B cell (primary cell): ENCODE data around the gene WIPF1. TPM values are rescaled to one million over a fixed set of nuclear protein-coding genes. Genes with fewer than 3 reads are reported as not detected.

Source experiments
- ATAC-seq: fragments of 200-7000 bp; cut with Tn5 transposase; one replicate; pipeline ENCODE4 v1.10.0; 2021; ENCODE audit warnings: low read depth, mild to moderate bottlenecking, moderate number of reproducible peaks, moderate library complexity
- CTCF ChIA-PET: fragments of 350-600 bp; sonication (Branson Sonifier 250); formaldehyde crosslinking; loops from one replicate; lab custom pipeline; 2021; ENCODE audit warnings: antibody characterized with exemption, inconsistent platforms; lab: Charles Lee
- POLR2A ChIA-PET: fragments of 350-600 bp; sonication (Branson Sonifier 250); formaldehyde crosslinking; loops from one replicate; lab custom pipeline; 2021; ENCODE audit warnings: antibody characterized with exemption; lab: Charles Lee
- DNase-seq: peaks from one replicate; pipeline ENCODE4 v3.0.0; 2013
- H2AFZ ChIP-seq: 2 replicates; pipeline ENCODE4 v1.6.1; 2012; ENCODE audit warnings: mild to moderate bottlenecking, low read depth, low read length; ENCODE audit not compliant: insufficient read depth, poor library complexity, severe bottlenecking
- H3K27ac ChIP-seq, 2 donors: 1 replicate in 1 of 2; 2 replicates in 1 of 2; pipeline ENCODE4 v1.5.1; 2012 to 2013; ENCODE audit warnings: low read length in 2 of 2, mild to moderate bottlenecking in 2 of 2, moderate library complexity in 1 of 2
- H3K27me3 ChIP-seq, 4 experiments: fragments of 200-600 bp in 1 of 4; sonication (generic) in 1 of 4; replicated peaks in 1 of 4; 1 replicate in 2 of 4; 2 replicates in 2 of 4; pipeline versions ENCODE4 v1.6.1 to v1.7.0; 2013 to 2016; ENCODE audit warnings: low read length in 3 of 4, mild to moderate bottlenecking in 2 of 4, mixed read lengths in 1 of 4, moderate library complexity in 1 of 4; ENCODE audit not compliant: insufficient read depth in 4 of 4, control insufficient read depth in 3 of 4; ENCODE audit errors: control extremely low read depth in 1 of 4
- H3K36me3 ChIP-seq, 2 experiments: replicated peaks in 1 of 2; 1 replicate in 1 of 2; 2 replicates in 1 of 2; pipeline versions ENCODE4 v1.6.1 to v1.7.1; 2013; ENCODE audit warnings: low read length in 1 of 2; ENCODE audit not compliant: insufficient read depth in 2 of 2, control insufficient read depth in 1 of 2; ENCODE audit errors: control extremely low read depth in 1 of 2, extremely low read depth in 1 of 2
- H3K4me1 ChIP-seq, 2 donors: fragments of 200-600 bp in 1 of 2; sonication (generic) in 1 of 2; 1 replicate in 1 of 2; 2 replicates in 1 of 2; pipeline versions ENCODE4 v1.5.1 to v1.6.1; 2013 to 2017; ENCODE audit warnings: low read length in 2 of 2; ENCODE audit not compliant: control insufficient read depth in 2 of 2, insufficient read depth in 2 of 2
- H3K4me2 ChIP-seq: replicated peaks from 2 replicates; pipeline ENCODE3; 2012; ENCODE audit warnings: mild to moderate bottlenecking, low read depth, low read length; ENCODE audit not compliant: poor library complexity, severe bottlenecking
- H3K4me3 ChIP-seq, 5 experiments: fragments of 200-600 bp in 1 of 5; sonication (generic) in 1 of 5; 1 replicate in 3 of 5; 2 replicates in 2 of 5; pipeline versions ENCODE4 v1.5.1 to v1.7.0; 2011 to 2016; ENCODE audit warnings: low read length in 4 of 5, mild to moderate bottlenecking in 4 of 5, low read depth in 2 of 5, control low read depth in 1 of 5, moderate library complexity in 1 of 5; ENCODE audit not compliant: insufficient read depth in 1 of 5; ENCODE audit errors: control extremely low read depth in 1 of 5, extremely low read depth in 1 of 5
- H3K79me2 ChIP-seq: fragments of 200-600 bp; sonication (generic); one replicate; pipeline ENCODE4 v1.6.0; 2016; ENCODE audit warnings: low read length; ENCODE audit not compliant: control insufficient read depth, insufficient read depth
- H3K9ac ChIP-seq: fragments of 200-600 bp; sonication (generic); 2 replicates; pipeline ENCODE4 v1.6.1; 2017; ENCODE audit warnings: mild to moderate bottlenecking, low read length, moderate library complexity
- H3K9me3 ChIP-seq, 3 donors: one replicate each; pipeline versions ENCODE4 v1.6.1 to v1.7.1; 2013; ENCODE audit warnings: low read length in 2 of 3; ENCODE audit not compliant: control insufficient read depth in 2 of 3, insufficient read depth in 1 of 3; ENCODE audit errors: control extremely low read depth in 1 of 3
- H4K20me1 ChIP-seq: 2 replicates; pipeline ENCODE4 v1.6.0; 2012; ENCODE audit warnings: mild to moderate bottlenecking, low read length; ENCODE audit not compliant: insufficient read depth, control insufficient read depth, poor library complexity, severe bottlenecking
- H3K27ac Mint-ChIP-seq: one replicate; pipeline ENCODE4 v1.8.0; 2021; ENCODE audit warnings: mixed read lengths
- H3K27me3 Mint-ChIP-seq: one replicate; pipeline ENCODE4 v1.8.0; 2021; ENCODE audit warnings: mixed read lengths
- H3K4me1 Mint-ChIP-seq: one replicate; pipeline ENCODE4 v1.8.0; 2021; ENCODE audit warnings: mixed read lengths
- H3K4me3 Mint-ChIP-seq: one replicate; pipeline ENCODE4 v1.8.0; 2021; ENCODE audit warnings: mixed read lengths
- H3K9me3 Mint-ChIP-seq: one replicate; pipeline ENCODE4 v1.8.0; 2022; ENCODE audit warnings: mixed read lengths; ENCODE audit not compliant: insufficient read depth
- EZH2 ChIP-seq: IDR thresholded peaks from 2 replicates; pipeline ENCODE4 v1.6.1; 2012; ENCODE audit warnings: borderline replicate concordance, low read depth, mild to moderate bottlenecking, moderate library complexity, low read length; ENCODE audit not compliant: insufficient read depth, poor library complexity, severe bottlenecking
- WGBS: methylation state at CpG from one replicate; pipeline ENCODE4 v1.1.5; 2013; ENCODE audit warnings: missing lambda C conversion rate; ENCODE audit not compliant: insufficient coverage; 5-methylcytosine and 5-hydroxymethylcytosine counted together
- intact Hi-C: fragments of 100-400 bp; cut with micrococcal nuclease; formaldehyde crosslinking; loops from one replicate; pipeline ENCODE4 v1.10.0; 2022
- polyA plus RNA-seq: library from polyadenylated mRNA; depleted of rRNA; stranded (reverse); fragments of >200 nt; gene quantifications from 2 replicates; pipeline ENCODE4 v1.2.3, GENCODE V29; 2012
- small RNA-seq: library from RNA; depleted of rRNA; stranded (forward); fragments of <200 nt; gene quantifications from one replicate; pipeline ENCODE3, GENCODE V24; 2012; ENCODE audit warnings: low replicate concordance, low read depth; ENCODE audit not compliant: insufficient read length
- total RNA-seq, 2 donors: library from RNA; stranded (reverse); fragments of 120-200 nt in 1 of 2; gene quantifications; 1 replicate in 1 of 2; 2 replicates in 1 of 2; pipeline versions ENCODE4 v1.2.3 to v1.2.4, GENCODE V29; 2013 to 2022
- TF ChIP-seq, protein P1 (sequence below): fragments of 200-600 bp; IDR thresholded peaks from one replicate; pipeline ENCODE4 v1.8.0; 2022; ENCODE audit warnings: antibody characterized with exemption, mild to moderate bottlenecking

Gene WIPF1
- total and polyA plus RNA-seq, 2 donors (not counting 1 experiment from before 2014, with no cell fraction given), result 137 to 390 TPM

DNA sequence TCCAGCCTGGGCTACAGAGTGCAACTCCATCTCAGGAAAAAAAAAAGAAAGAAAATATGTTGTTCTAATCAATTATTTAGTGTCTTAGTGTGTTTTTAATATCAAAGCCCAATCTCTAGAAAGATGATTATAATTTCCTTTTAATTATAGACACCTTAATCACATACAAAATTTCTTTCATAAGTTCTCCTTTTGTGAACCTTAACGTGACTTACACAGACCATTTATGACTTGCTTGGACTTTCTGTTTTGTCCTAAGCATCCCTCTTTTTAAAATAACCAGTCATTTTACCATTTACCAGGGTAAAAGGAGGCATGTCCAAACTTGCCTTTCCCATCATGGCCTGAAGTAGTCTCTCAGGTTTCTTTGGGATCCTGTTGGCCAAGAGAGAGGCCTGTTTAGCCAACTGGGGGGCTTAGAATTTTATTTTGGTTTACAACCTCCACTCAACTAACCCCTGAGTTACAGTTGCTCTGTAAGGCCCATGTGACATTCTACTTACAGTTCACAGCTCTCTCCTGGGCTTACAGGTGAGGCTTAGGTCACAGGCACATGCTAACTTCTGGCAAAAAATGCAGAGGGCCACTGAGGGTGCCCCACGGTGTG lies 86.9 kb downstream of the WIPF1 start:
- TF ChIP-seq, protein P1, sequence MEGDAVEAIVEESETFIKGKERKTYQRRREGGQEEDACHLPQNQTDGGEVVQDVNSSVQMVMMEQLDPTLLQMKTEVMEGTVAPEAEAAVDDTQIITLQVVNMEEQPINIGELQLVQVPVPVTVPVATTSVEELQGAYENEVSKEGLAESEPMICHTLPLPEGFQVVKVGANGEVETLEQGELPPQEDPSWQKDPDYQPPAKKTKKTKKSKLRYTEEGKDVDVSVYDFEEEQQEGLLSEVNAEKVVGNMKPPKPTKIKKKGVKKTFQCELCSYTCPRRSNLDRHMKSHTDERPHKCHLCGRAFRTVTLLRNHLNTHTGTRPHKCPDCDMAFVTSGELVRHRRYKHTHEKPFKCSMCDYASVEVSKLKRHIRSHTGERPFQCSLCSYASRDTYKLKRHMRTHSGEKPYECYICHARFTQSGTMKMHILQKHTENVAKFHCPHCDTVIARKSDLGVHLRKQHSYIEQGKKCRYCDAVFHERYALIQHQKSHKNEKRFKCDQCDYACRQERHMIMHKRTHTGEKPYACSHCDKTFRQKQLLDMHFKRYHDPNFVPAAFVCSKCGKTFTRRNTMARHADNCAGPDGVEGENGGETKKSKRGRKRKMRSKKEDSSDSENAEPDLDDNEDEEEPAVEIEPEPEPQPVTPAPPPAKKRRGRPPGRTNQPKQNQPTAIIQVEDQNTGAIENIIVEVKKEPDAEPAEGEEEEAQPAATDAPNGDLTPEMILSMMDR, result no peak
- no peak for TF ChIP-seq EZH2
- 0% methylated on average over 1 of the region's 2 CpGs for WGBS
- H3K27me3 ChIP-seq, result no peaks in the 10 kb centered on the region

More for the DNA sequence above, 86.9 kb downstream of the WIPF1 start:
- Mint-ChIP-seq H3K4me3 (no peak overlapping the region), H3K9me3 (peaks cover 9% of the 10 kb centered on the region), H3K27ac (no peak overlapping the region), H3K27me3 (no peaks in the 10 kb centered on the region), H3K4me1 (no peaks in the 10 kb centered on the region)
- peaks cover 1 to 45% (median 19%) of the 10 kb centered on the region in 3 donors for H3K9me3 ChIP-seq
- no peaks in the 10 kb centered on the region for H4K20me1 ChIP-seq
- no peak overlapping the region for H3K4me2 ChIP-seq
- ATAC-seq (no peak), DNase-seq (no peak)
- no peak overlapping the region for H3K9ac ChIP-seq
- H3K27ac ChIP-seq, result no peak overlapping the region
- CTCF ChIA-PET, result interaction anchor here (1.3 kb wide), 1 partner anchor 48 kb away, joined by 4 read pairs; no protein-coding TSS in a partner anchor
- H2AFZ ChIP-seq, result no peak overlapping the region
- H3K4me3 ChIP-seq, result no peak overlapping the region
- H3K79me2 ChIP-seq, result no peaks in the 10 kb centered on the region
- H3K4me1 ChIP-seq, result no peaks in the 10 kb centered on the region
- intact Hi-C loops, result no loop called here
- POLR2A ChIA-PET, result no interaction called here
- no peaks in the 10 kb centered on the region for H3K36me3 ChIP-seq

Small RNAs within 50 kb of the gene (small RNA-seq; reads per million reads assigned to genes)
- not detected for gene RNU6-5P

Other genes starting within 250 kb of the WIPF1 start
- 16.9 and 21.6 TPM in 2 replicates for gene SCRN3, start 202.1 kb downstream of the WIPF1 start, total RNA-seq
- gene SCRN3, start 202.1 kb downstream of the WIPF1 start, polyA plus RNA-seq, result 9.8 and 10.3 TPM in 2 replicates
- gene GPR155, start 110.8 kb downstream of the WIPF1 start, total RNA-seq, result 17.6 and 20.6 TPM in 2 replicates
- 4.2 and 4.9 TPM in 2 replicates for gene GPR155, start 110.8 kb downstream of the WIPF1 start, polyA plus RNA-seq
- 0.20 TPM in 1 of 2 replicates, not detected in the other for gene CHRNA1, start 166.7 kb upstream of the WIPF1 start, total RNA-seq
- 0.07 and 0.22 TPM in 2 replicates for gene CHRNA1, start 166.7 kb upstream of the WIPF1 start, polyA plus RNA-seq